Measurements from ENCODE around the gene ZNF646. TPM values are rescaled to one million over a fixed set of nuclear protein-coding genes. Genes with fewer than 3 reads are reported as not detected.

The ZNF646 gene
- total and polyA plus RNA-seq, 4 donors, result 0.89 to 9.6 (median 4.0) TPM

DNA sequence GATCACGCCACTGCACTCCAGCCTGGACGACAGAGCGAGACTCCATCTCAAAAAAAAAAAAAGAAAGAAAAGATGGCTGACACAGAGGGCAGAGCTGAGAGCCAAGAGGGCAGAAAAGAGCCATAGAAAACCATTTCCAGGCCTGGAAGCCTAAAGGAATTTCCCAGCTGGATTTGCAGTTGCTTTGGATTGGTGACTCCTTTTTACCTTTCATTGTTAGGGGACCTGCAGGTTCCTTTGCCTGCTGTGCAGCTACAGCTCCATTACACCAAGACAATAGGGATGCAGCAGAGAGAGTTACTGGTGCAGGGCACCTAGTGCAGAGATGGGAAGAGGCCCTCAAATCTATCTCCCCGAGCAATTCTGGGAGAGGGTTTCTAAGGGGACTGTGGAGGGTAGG lies 18.6 kb upstream of the ZNF646 start:
- no peaks in the 10 kb centered on the region for H3K9me3 ChIP-seq (ENCODE audit: control insufficient read depth in 4 of 4, low read length in 3 of 4)
- no peak overlapping the region for H3K27ac ChIP-seq (ENCODE audit: low read depth in 1 of 2, low read length in 2 of 2)
- no peak overlapping the region for H3K9ac ChIP-seq (ENCODE audit: low read depth in 1 of 2, low read length in 2 of 2)
- 87% methylated on average over 4 of the region's 4 CpGs for WGBS
- DNase-seq (ENCODE audit: low spot score), result no peak
- no peaks in the 10 kb centered on the region for H3K27me3 ChIP-seq (ENCODE audit: control insufficient read depth in 4 of 4, insufficient read depth in 4 of 4, low read length in 3 of 4)
- TF ChIP-seq, protein P1, sequence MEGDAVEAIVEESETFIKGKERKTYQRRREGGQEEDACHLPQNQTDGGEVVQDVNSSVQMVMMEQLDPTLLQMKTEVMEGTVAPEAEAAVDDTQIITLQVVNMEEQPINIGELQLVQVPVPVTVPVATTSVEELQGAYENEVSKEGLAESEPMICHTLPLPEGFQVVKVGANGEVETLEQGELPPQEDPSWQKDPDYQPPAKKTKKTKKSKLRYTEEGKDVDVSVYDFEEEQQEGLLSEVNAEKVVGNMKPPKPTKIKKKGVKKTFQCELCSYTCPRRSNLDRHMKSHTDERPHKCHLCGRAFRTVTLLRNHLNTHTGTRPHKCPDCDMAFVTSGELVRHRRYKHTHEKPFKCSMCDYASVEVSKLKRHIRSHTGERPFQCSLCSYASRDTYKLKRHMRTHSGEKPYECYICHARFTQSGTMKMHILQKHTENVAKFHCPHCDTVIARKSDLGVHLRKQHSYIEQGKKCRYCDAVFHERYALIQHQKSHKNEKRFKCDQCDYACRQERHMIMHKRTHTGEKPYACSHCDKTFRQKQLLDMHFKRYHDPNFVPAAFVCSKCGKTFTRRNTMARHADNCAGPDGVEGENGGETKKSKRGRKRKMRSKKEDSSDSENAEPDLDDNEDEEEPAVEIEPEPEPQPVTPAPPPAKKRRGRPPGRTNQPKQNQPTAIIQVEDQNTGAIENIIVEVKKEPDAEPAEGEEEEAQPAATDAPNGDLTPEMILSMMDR (IDR thresholded peaks at IDR 0.05; ENCODE audit: low read depth, low read length, missing input control), result no peak
- TF ChIP-seq EGR1 (IDR thresholded peaks at IDR 0.05; ENCODE audit: low read depth in 2 of 2) (no peak), GABPA (IDR thresholded peaks at IDR 0.05 in 1 of 2, conservative IDR thresholded peaks at IDR 0.05 in 1 of 2) (no peak), HNF4A (conservative IDR thresholded peaks at IDR 0.05) (no peak), YY1 (IDR thresholded peaks at IDR 0.05) (no peak), JUND (IDR thresholded peaks at IDR 0.05) (no peak), FOXA1 (IDR thresholded peaks at IDR 0.05) (no peak), RXRA (IDR thresholded peaks at IDR 0.05) (no peak), HNF4G (IDR thresholded peaks at IDR 0.05) (no peak)
- TF ChIP-seq, protein P2, sequence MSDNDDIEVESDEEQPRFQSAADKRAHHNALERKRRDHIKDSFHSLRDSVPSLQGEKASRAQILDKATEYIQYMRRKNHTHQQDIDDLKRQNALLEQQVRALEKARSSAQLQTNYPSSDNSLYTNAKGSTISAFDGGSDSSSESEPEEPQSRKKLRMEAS (IDR thresholded peaks at IDR 0.05), result no peak
- H3K4me3 ChIP-seq (ENCODE audit: low read depth in 1 of 3, low read length in 3 of 3), result no peak overlapping the region
- no peaks in the 10 kb centered on the region for H3K36me3 ChIP-seq (ENCODE audit: control insufficient read depth in 4 of 4, insufficient read depth in 3 of 4, low read depth in 1 of 4, low read length in 3 of 4)
- no peaks in the 10 kb centered on the region for H3K4me1 ChIP-seq (ENCODE audit: control insufficient read depth in 4 of 4, insufficient read depth in 4 of 4, low read length in 3 of 4)

DNA sequence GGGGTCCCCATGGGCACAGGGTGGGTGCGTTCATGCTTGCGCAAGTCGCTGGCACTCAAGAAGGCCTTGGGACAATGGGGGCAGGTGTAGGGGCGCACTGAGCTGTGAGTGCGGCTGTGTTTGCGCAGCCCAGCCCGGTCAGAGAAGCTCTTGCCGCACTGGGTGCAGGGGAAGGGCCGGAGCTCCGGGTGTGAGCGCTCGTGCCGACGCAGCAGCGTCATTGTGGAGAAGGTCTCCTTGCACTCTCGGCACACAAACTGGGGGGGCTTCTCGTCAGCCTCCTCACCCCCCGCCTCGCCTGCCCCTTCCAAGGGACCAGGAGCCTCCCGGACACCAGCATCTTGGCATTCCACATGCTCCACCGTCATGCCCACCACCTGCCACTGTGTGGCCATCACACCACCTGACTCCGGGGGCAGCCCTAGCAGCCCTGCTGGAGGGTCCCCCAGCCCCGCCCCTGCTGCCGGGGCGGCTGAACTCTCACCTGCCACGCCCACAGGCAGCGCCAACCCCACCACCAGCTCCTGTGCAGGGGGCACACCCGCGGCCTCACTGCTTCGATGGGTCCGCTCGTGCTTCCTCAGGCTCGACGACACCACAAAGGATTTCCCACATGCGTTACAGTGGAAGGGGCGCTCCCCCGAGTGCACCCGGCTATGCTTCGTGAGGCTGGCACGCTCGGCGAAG lies 13.0 kb upstream of the ZNF646 start:
- WGBS, result 98% methylated on average over 42 of the region's 42 CpGs
- no peaks in the 10 kb centered on the region for H3K27me3 ChIP-seq (ENCODE audit: control insufficient read depth in 4 of 4, insufficient read depth in 4 of 4, low read length in 3 of 4)
- DNase-seq (ENCODE audit: low spot score), result no peak
- peaks cover 0 to 14% (median 7%) of the 10 kb centered on the region in 4 donors for H3K36me3 ChIP-seq (ENCODE audit: control insufficient read depth in 4 of 4, insufficient read depth in 3 of 4, low read depth in 1 of 4, low read length in 3 of 4)
- TF ChIP-seq, protein P2 (IDR thresholded peaks at IDR 0.05), result no peak
- TF ChIP-seq FOXA2 (IDR thresholded peaks at IDR 0.05) (no peak), NR2F2 (IDR thresholded peaks at IDR 0.05) (no peak), YY1 (IDR thresholded peaks at IDR 0.05) (no peak)
- TF ChIP-seq, protein P3, sequence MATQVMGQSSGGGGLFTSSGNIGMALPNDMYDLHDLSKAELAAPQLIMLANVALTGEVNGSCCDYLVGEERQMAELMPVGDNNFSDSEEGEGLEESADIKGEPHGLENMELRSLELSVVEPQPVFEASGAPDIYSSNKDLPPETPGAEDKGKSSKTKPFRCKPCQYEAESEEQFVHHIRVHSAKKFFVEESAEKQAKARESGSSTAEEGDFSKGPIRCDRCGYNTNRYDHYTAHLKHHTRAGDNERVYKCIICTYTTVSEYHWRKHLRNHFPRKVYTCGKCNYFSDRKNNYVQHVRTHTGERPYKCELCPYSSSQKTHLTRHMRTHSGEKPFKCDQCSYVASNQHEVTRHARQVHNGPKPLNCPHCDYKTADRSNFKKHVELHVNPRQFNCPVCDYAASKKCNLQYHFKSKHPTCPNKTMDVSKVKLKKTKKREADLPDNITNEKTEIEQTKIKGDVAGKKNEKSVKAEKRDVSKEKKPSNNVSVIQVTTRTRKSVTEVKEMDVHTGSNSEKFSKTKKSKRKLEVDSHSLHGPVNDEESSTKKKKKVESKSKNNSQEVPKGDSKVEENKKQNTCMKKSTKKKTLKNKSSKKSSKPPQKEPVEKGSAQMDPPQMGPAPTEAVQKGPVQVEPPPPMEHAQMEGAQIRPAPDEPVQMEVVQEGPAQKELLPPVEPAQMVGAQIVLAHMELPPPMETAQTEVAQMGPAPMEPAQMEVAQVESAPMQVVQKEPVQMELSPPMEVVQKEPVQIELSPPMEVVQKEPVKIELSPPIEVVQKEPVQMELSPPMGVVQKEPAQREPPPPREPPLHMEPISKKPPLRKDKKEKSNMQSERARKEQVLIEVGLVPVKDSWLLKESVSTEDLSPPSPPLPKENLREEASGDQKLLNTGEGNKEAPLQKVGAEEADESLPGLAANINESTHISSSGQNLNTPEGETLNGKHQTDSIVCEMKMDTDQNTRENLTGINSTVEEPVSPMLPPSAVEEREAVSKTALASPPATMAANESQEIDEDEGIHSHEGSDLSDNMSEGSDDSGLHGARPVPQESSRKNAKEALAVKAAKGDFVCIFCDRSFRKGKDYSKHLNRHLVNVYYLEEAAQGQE (IDR thresholded peaks at IDR 0.05), result no peak
- H3K9me3 ChIP-seq (ENCODE audit: control insufficient read depth in 4 of 4, low read length in 3 of 4), result no peaks in the 10 kb centered on the region
- H3K4me3 ChIP-seq (ENCODE audit: low read depth in 1 of 3, low read length in 3 of 3), result no peak overlapping the region
- no peak overlapping the region for H3K9ac ChIP-seq (ENCODE audit: low read depth in 1 of 2, low read length in 2 of 2)
- H3K4me1 ChIP-seq (ENCODE audit: control insufficient read depth in 4 of 4, insufficient read depth in 4 of 4, low read length in 3 of 4), result no peaks in the 10 kb centered on the region
- no peak overlapping the region for H3K27ac ChIP-seq (ENCODE audit: low read depth in 1 of 2, low read length in 2 of 2)

Data from liver (tissue), 9 donors.